ENCODE data around the gene SLC26A11.

GRCh38 chr17:80237386-80237785 is 17.2 kb downstream of the SLC26A11 start:
- TF ChIP-seq CTCF (IDR thresholded peaks at IDR 0.05 in 4 of 5, conservative IDR thresholded peaks at IDR 0.05 in 1 of 5) = no peak
- no peak for TF ChIP-seq POLR2A (IDR thresholded peaks at IDR 0.05)

All from gastrocnemius medialis (tissue), 4 donors.